GM19193 (cell line): ENCODE data around the gene DALRD3.

Experiments
- POLR2A ChIP-seq: IDR thresholded peaks from 4 replicates; pipeline ENCODE4 v1.6.1; 2011; ENCODE audit not compliant: insufficient read depth, insufficient read length; ENCODE audit errors: extremely low read depth

DALRD3 gene

DNA sequence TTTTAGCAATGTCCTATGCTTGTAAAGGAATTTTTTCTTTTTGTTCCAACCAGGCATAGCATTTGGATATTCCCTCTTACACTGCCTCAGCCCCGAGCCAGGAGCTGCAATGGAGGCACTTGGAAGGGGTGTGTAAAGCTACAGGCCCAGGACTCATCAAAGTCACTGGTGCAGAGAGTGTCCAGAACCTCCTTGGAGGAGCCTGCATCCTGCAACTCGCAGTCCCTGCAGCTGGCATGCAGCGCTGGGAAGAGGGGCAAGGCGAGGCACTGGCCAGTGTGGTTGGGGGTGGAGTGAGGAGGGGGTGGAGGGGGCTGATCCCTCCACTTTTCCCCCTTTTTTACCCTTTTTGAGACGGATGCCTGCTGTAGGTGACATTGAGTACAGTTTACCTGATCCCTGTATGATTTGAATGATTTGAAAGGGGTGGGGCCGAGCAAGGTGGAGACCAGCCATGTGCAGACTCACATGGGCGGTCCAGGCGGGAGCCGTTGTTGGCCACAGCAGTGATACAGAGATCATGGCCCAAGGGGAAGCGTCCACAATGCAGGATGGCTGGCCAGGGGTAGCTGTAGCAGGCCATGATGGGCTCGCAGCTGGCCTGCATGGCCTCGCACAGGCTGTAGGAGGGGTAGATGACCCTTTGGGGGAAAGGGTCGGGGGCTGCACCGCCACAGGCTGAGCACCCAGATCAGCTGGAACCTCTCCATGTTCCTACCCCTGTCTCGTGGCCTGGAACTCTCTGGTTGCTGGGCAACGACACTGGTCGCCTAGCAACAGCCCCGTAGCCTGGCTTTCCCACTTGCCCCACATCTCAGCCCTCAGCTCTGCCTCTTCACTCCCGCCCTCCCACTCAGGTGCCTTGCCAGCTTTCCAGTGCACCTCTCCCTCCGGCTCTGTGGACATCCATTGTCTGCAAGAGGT, 20.4 kb downstream of the DALRD3 start:
- no peak for TF ChIP-seq POLR2A

DNA sequence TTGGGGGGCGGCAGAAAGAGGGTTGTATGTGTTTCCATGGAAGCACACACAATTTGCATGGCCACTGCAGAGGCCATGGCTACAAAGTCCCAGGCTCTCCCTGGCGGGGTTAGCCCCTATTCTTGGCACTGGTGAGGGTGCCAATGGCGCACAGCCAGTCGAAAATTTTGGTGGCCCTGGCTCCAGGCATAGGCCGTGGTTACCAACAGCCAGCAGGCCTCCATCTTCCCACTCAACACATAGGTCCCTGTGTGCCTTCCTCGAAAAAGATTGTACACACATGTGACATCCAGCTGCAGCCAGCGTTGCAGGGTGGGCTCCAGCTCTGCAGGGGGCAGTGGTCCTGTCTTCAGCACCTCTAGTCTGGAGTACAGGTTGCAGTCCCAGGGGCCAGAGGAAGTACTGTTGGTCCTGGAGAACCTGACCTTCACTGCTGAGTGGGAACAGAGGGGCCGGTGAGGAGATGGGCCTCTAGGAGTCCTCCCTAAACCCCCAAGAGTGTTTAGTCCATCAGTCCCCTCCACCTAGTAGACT, 21.2 kb downstream of the DALRD3 start:
- TF ChIP-seq POLR2A = no peak

- TF ChIP-seq POLR2A = no peak
Measured at GRCh38 chr3:48996640-48997039, 21.7 kb downstream of the DALRD3 start.

- no peak for TF ChIP-seq POLR2A
Measured at GRCh38 chr3:48993834-48994233, 24.5 kb downstream of the DALRD3 start.

GRCh38 chr3:48991851-48992545, 26.4 kb downstream of the DALRD3 start:
- TF ChIP-seq POLR2A = no peak

DNA sequence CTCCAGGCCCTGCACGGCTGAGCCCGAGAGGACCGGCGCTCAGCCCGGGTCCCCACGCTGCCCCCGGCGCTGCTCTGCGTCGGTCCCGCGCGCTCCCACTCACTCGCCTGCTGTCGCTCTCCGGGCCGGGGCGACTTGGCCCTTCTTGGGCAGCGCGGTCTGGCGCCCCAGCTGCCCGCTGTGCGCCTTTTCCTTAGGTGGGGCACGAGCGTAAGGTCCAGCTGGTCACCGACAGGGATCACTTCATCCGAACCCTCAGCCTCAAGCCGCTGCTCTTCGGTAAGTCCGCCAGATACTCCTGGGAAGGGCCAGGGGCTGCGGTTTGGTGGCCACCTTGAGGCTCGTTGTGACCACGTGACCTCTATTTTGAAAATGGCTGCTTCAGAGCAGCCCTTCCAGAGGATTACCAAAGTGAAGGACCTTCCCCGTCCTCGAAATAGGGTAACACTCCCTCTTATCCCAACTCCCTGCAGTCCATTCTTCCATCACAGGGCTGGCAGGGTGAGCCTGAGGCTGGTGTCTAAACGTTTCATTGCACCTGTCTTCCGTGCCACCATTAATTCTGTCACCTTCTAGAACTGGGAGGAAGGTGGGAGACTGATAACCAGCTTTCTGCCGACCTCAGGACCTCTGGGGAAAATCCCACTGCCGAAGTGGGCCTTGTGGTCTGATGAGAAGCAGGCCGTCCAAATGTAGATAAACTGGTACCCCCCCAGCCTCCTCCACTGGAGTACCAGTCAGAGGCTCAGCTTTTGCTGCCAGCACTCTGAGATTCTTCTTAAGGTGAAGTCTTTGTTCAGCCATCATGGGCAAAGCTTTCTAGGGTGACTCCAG, 27.5 kb downstream of the DALRD3 start:
- no peak for TF ChIP-seq POLR2A

- peak; percentile 52 for TF ChIP-seq POLR2A
Measured at GRCh38 chr3:48989796-48990635, 28.4 kb downstream of the DALRD3 start, which contains the start of gene P4HTM. Gene P4HTM (plus strand): TSS chr3:48990241. CDS start chr3:48990257, 16 bp downstream.

- TF ChIP-seq POLR2A = no peak
Measured at GRCh38 chr3:48989126-48989795, 29.1 kb downstream of the DALRD3 start.

DNA sequence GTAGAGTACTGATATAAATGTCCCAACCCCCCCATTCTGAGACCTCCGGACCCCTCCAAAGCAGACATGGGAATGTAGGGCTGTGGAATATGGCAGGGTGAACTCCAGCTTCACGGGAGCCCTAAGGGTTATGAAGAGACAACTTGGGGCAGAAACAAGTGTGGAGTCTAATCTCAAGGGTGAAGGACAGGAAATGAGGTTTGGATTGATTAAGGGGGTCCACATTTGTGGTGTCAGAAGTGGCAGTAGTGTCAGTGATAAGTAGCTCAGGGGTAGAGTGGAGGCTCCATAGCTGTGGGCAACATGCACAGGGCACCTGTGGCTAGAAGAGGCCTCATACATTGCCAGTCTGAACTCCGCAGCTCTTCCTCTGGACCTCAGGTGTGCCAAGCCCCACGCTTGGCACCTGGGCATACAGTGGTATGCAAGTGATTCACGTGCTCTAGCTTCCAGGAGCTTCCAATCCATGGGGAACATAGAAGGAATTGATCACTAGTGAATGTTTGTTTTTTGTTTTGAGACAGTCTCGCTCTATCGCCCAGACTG, 32.5 kb downstream of the DALRD3 start:
- TF ChIP-seq POLR2A = no peak

DNA sequence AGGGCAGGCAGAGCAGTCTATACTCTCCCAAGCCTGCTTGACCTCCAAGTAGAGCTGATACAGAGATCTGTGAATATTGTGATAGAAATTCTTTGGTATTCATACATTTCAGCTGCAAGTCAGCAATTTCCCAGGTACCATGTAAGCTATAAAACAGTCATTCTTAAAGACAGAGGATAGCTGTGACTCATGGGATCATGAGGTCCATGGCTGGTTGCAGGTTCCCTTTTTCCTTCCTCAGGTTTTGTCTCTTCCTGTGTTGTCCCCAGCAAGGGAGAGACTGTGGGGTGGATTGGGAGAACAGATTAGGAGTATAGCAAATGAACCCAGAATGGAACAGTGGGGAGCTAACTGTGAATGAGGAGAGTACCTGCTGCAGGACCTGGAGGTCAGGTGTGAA, 33.7 kb downstream of the DALRD3 start:
- TF ChIP-seq POLR2A = no peak

GRCh38 chr3:48983096-48983495, 35.3 kb downstream of the DALRD3 start:
- TF ChIP-seq POLR2A = no peak

GRCh38 chr3:48982686-48983085, 35.7 kb downstream of the DALRD3 start:
- no peak for TF ChIP-seq POLR2A

- no peak for TF ChIP-seq POLR2A
Measured at GRCh38 chr3:48982016-48982415, 36.4 kb downstream of the DALRD3 start.
